Neural cell (in vitro differentiated cells): Measurements from ENCODE around the gene TPPP3.

Source experiments
- CTCF ChIP-seq: fragments of 450-650 bp; IDR thresholded peaks from 2 replicates; pipeline ENCODE4 v1.5.1; 2014; ENCODE audit warnings: antibody characterized with exemption, mild to moderate bottlenecking, moderate library complexity; ENCODE audit not compliant: poor library complexity, severe bottlenecking
- EP300 ChIP-seq: fragments of 450-650 bp; conservative IDR thresholded peaks from 2 replicates; pipeline ENCODE4 v1.6.1; 2014; ENCODE audit warnings: antibody characterized with exemption, mild to moderate bottlenecking, moderate library complexity; ENCODE audit not compliant: poor library complexity, severe bottlenecking
- EZH2 ChIP-seq: fragments of 200-600, 300-800 bp; shearing (Covaris generic), sonication (generic); IDR thresholded peaks from 2 replicates; pipeline ENCODE4 v1.6.1; 2014; ENCODE audit warnings: antibody characterized with exemption, low read length, borderline replicate concordance, mild to moderate bottlenecking; ENCODE audit not compliant: insufficient read depth, poor library complexity, severe bottlenecking
- MXI1 ChIP-seq: fragments of 450-650 bp; conservative IDR thresholded peaks from 2 replicates; pipeline ENCODE4 v1.6.1; 2014; ENCODE audit warnings: antibody characterized with exemption, mild to moderate bottlenecking; ENCODE audit not compliant: poor library complexity, severe bottlenecking
- RAD21 ChIP-seq: fragments of 450-650 bp; conservative IDR thresholded peaks from 2 replicates; pipeline ENCODE4 v1.6.1; 2014; ENCODE audit warnings: antibody characterized with exemption, mild to moderate bottlenecking, moderate library complexity
- REST ChIP-seq: IDR thresholded peaks from 2 replicates; pipeline ENCODE4 v1.6.1; 2012; ENCODE audit warnings: borderline replicate concordance
- SMC3 ChIP-seq: fragments of 450-650 bp; conservative IDR thresholded peaks from 2 replicates; pipeline ENCODE4 v1.6.1; 2014; ENCODE audit warnings: antibody characterized with exemption, mild to moderate bottlenecking, moderate library complexity; ENCODE audit not compliant: poor library complexity
- TAF1 ChIP-seq: IDR thresholded peaks from 2 replicates; pipeline ENCODE4 v1.6.1; 2012; ENCODE audit warnings: low read depth

GRCh38 chr16:67419931-67420330 is 26.6 kb upstream of the TPPP3 start:
- TF ChIP-seq CTCF (no peak), EZH2 (no peak), TAF1 (no peak), SMC3 (no peak), RAD21 (no peak), EP300 (no peak), REST (no peak), MXI1 (no peak)
